Duodenal mucosa (tissue), 2 donors: ENCODE results near the gene FGG.

Source experiments
- H3K27ac ChIP-seq: one replicate; pipeline ENCODE4 v1.7.0; 2013; ENCODE audit warnings: low read depth, low read length
- H3K27me3 ChIP-seq, 2 donors: one replicate each; pipeline ENCODE4 v1.7.0; 2013; ENCODE audit warnings: low read length in 2 of 2, control low read depth in 1 of 2; ENCODE audit not compliant: insufficient read depth in 2 of 2, control insufficient read depth in 1 of 2
- H3K36me3 ChIP-seq, 2 donors: one replicate each; pipeline ENCODE4 v1.7.0; 2013; ENCODE audit warnings: low read length in 2 of 2, control low read depth in 1 of 2; ENCODE audit not compliant: insufficient read depth in 2 of 2, control insufficient read depth in 1 of 2
- H3K4me1 ChIP-seq, 2 donors: one replicate each; pipeline ENCODE4 v1.7.0; 2013; ENCODE audit warnings: low read length in 2 of 2, control low read depth in 1 of 2; ENCODE audit not compliant: insufficient read depth in 2 of 2, control insufficient read depth in 1 of 2
- H3K4me3 ChIP-seq, 2 donors: one replicate each; pipeline ENCODE4 v1.7.0; 2013; ENCODE audit warnings: low read length in 2 of 2, low read depth in 1 of 2
- H3K9ac ChIP-seq, 2 donors: one replicate each; pipeline ENCODE4 v1.7.0; 2013; ENCODE audit warnings: low read length in 2 of 2, low read depth in 1 of 2
- H3K9me3 ChIP-seq, 2 donors: one replicate each; pipeline ENCODE4 v1.7.0; 2013; ENCODE audit warnings: low read length in 2 of 2, control low read depth in 1 of 2; ENCODE audit not compliant: control insufficient read depth in 1 of 2

FGG gene

DNA sequence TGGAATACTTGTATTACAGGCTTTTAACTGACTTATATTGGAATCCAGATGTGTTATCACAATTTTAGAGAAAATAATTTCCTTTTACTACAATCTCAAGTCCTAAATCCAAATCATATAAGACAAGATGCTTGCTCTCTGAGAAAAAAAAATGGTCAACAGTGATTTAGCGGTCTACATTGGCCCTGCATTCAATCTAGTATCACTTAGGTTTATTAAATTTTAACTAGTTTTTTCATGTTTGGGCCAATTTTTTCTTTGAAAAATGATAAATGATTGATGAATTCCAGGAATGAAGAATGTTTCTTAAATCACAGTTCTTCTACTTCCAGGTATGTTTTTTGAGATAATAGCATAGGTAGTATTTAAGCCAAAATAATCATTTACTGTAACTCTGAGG is 2.8 kb upstream of the FGG start:
- H3K27ac ChIP-seq: no peak overlapping the region

DNA sequence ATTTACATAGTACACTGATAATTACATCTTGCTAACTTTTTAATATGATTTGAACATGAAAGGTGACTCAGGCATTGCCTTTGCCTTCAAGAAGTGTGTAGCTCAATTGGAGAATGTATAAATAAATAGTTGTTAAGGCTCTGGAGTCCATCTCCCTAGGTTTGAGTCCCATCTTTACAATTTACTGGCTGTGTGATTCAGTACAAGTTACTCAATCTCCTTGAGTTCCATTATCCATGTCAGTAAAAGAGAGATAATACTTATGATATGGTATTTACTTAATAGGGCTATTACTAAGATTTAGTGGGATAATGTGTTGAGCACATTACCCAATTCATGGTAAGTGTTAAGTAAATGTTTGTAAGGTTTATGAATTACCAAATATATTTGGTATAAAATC is 1.9 kb upstream of the FGG start:
- Histone ChIP-seq H3K4me3 (no peak overlapping the region), H3K36me3 (no peaks in the 10 kb centered on the region), H3K4me1 (peaks cover 0 to 18% of the 10 kb centered on the region in 2 donors), H3K27me3 (no peaks in the 10 kb centered on the region), H3K9ac (no peak overlapping the region), H3K27ac (no peak overlapping the region), H3K9me3 (no peaks in the 10 kb centered on the region)

More for the DNA sequence above, 2.8 kb upstream of the FGG start:
- Histone ChIP-seq H3K4me1 (peaks cover 0 to 18% of the 10 kb centered on the region in 2 donors), H3K9ac (no peak overlapping the region), H3K9me3 (no peaks in the 10 kb centered on the region), H3K27me3 (no peaks in the 10 kb centered on the region), H3K4me3 (no peak overlapping the region), H3K36me3 (no peaks in the 10 kb centered on the region)

DNA sequence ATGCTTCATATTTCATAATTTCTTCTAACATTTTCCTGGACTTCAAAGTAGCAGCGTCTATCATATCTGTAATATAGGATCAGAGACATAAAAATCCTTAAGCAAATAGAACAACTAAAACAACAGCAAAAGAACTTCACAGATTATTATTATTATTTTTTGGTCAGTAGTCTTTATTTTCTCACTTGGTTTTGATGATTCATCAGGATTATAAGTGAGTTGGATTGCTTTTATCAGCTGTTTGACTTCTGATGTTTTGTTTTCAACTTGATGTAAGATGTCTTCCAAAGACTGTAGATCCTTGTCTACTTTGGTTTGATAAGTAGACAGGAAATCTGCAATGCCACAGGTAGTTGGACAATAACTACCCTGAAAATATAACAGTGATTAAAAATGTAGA is 623 bp downstream of the FGG start:
- no peaks in the 10 kb centered on the region for H3K27me3 ChIP-seq
- no peak overlapping the region for H3K9ac ChIP-seq
- no peak overlapping the region for H3K27ac ChIP-seq
- H3K9me3 ChIP-seq: no peaks in the 10 kb centered on the region
- peaks cover 0 to 6% of the 10 kb centered on the region in 2 donors for H3K4me1 ChIP-seq
- H3K36me3 ChIP-seq: no peaks in the 10 kb centered on the region
- no peak overlapping the region for H3K4me3 ChIP-seq

DNA sequence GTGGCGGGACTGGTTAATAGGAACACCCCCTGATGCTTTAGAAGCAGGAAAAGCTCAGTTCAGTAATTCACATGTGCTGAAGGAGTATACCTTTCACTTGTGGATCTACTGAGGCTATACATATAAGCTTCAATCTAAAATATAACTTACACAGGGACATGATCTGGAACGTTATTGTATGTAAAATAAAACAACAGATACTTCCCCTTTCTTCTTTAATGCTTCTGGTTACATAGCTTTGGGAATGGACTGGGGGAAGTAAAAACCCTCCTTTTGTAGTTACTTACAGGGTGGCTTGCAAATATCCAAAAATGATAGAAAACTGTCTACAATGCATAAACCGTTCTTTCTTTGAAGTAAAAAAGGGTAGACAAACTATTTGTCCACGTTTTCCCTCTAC is 1.9 kb downstream of the FGG start:
- Histone ChIP-seq H3K9me3 (no peaks in the 10 kb centered on the region), H3K4me1 (no peaks in the 10 kb centered on the region), H3K27ac (no peak overlapping the region), H3K4me3 (no peak overlapping the region), H3K36me3 (no peaks in the 10 kb centered on the region), H3K9ac (no peak overlapping the region), H3K27me3 (no peaks in the 10 kb centered on the region)

DNA sequence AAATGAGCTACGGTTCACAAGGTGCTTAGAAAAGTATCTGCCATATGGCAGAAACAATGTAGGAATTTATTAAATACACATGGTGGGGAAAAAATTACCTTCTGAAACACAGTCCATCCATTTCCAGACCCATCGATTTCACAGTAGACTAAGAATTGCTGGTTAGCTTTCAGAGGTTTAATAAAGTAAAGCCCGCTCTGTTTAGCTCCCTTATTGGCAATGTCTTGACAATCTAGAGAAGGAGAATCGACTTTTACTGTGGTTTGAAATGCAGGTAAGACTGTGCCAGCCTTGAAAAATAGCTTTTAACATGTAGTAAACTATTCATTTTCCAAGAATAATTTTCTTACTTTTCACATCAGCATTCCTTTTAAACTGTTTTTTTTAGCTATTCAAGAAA is 2.9 kb downstream of the FGG start:
- no peak overlapping the region for H3K9ac ChIP-seq
- H3K4me1 ChIP-seq: no peaks in the 10 kb centered on the region
- no peak overlapping the region for H3K27ac ChIP-seq

DNA sequence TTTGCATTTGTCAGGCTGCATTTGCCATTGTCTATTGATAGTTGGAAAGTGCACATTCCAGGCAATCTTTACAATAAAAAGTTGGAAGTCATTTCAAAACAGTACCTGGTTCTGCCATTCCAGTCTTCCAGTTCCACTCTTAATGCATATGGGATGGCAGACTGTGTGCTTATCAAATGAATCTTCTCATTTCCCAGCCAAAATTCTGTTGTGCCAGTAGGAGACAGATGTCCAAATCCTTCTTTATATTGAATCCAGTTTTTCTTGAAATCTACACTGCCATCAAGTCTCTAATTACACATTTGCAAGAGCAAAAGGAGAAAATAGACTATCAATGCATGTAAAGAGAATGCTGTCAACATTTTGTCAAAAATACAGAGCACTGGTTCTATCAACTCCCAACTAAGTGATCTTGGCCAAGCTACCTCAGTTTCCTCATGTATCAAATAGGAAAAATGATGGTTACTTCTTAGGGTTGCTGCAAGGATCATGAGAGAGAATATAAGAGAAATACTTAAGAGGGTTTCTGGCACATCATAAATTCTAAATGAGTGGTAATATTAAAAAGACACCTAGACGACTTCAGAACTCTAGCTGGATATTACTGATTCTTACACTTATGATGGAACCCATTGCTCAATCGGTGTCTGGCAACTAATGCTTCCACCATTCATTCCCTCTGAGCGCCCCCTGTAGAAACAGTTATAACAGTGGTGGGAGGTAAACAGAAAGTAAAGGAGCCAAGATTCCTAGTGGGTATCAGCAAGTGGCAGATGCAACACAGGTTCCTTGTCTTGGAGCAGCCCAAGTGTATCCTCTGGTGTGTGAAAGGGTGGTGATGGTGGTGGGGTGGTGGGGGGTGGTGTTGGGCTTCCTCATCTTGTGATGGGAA is 3.8 kb downstream of the FGG start:
- Histone ChIP-seq H3K4me3 (no peak overlapping the region), H3K9ac (no peak overlapping the region), H3K27ac (no peak overlapping the region), H3K36me3 (no peaks in the 10 kb centered on the region), H3K4me1 (no peaks in the 10 kb centered on the region), H3K27me3 (no peaks in the 10 kb centered on the region), H3K9me3 (no peaks in the 10 kb centered on the region)

More for the DNA sequence above, 2.9 kb downstream of the FGG start:
- no peak overlapping the region for H3K4me3 ChIP-seq
- H3K36me3 ChIP-seq: no peaks in the 10 kb centered on the region
- no peaks in the 10 kb centered on the region for H3K9me3 ChIP-seq
- no peaks in the 10 kb centered on the region for H3K27me3 ChIP-seq

DNA sequence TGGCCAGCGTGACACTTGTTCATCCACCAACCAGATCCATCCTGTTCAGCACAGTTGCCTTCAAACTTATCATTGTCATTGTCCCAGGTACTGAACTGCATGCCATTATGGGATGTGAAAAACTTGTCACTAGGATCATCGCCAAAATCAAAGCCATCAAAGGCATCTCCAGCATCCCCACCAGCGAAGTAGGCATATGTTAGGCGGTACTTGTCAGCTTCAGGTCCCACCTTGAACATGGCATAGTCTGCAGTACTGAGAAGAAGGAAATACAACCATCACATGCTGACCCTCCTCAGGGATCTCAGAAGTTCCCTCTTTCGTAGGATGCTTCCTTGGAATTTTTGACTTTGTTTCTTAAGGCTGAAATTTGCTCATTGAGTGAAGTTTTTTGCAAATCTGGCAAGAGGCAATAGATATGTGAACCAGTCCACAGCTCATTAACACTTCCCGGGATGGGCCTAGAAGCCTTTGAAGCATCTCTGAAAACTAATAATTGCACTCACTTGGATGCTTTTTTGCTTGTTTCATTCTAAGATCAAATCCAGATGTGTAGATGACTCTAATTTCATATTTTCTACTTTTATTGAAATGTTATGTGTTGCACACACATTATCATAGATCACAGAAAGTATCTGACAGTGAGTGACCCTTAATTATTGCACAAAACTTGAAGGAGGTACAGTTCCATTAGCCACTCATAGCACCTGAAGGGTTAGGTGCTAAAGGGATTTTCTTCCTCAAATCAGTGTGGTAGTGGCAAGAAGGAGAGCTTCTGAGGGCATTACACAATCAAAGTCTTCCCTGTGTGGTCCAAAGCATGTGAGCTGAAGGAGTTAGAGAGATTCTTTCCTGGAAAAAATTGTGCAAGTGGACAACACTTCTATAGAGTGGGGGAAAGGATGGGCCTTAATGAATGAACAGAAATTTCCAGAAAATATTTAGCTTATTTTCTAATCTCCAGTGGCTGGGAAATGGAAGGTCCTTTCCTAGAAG is 5.4 kb downstream of the FGG start:
- H3K27ac ChIP-seq: no peak overlapping the region
- no peak overlapping the region for H3K4me3 ChIP-seq
- H3K9me3 ChIP-seq: no peaks in the 10 kb centered on the region
- H3K36me3 ChIP-seq: no peaks in the 10 kb centered on the region
- no peaks in the 10 kb centered on the region for H3K27me3 ChIP-seq
- no peak overlapping the region for H3K9ac ChIP-seq
- H3K4me1 ChIP-seq: no peaks in the 10 kb centered on the region

DNA sequence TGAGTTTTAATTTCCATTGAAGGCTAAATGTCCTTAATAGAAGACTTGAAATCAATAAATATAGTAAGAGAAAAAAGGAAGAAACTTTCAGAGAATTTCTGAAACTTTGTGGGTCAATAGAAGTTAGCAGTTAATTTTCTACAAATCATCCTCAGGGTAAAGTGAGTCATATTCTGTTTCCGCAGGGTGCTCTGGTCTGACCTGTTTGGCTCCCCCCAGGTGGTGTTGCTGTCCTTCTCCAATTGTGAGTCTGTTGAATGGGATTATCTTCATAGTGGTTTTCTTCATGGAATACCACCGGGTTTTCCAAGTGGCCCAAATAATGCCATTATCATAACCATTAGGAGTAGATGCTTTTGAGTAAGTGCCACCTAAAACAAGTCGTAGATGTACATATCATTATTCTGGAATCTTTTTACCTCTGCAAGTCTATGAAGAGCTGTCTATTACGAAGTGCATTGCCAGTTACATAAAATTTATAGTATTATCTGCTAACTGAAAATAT is 7.7 kb downstream of the FGG start:
- H3K36me3 ChIP-seq: no peaks in the 10 kb centered on the region
- no peaks in the 10 kb centered on the region for H3K4me1 ChIP-seq
- no peak overlapping the region for H3K4me3 ChIP-seq
- no peaks in the 10 kb centered on the region for H3K27me3 ChIP-seq
- H3K27ac ChIP-seq: no peak overlapping the region
- no peak overlapping the region for H3K9ac ChIP-seq
- no peaks in the 10 kb centered on the region for H3K9me3 ChIP-seq

DNA sequence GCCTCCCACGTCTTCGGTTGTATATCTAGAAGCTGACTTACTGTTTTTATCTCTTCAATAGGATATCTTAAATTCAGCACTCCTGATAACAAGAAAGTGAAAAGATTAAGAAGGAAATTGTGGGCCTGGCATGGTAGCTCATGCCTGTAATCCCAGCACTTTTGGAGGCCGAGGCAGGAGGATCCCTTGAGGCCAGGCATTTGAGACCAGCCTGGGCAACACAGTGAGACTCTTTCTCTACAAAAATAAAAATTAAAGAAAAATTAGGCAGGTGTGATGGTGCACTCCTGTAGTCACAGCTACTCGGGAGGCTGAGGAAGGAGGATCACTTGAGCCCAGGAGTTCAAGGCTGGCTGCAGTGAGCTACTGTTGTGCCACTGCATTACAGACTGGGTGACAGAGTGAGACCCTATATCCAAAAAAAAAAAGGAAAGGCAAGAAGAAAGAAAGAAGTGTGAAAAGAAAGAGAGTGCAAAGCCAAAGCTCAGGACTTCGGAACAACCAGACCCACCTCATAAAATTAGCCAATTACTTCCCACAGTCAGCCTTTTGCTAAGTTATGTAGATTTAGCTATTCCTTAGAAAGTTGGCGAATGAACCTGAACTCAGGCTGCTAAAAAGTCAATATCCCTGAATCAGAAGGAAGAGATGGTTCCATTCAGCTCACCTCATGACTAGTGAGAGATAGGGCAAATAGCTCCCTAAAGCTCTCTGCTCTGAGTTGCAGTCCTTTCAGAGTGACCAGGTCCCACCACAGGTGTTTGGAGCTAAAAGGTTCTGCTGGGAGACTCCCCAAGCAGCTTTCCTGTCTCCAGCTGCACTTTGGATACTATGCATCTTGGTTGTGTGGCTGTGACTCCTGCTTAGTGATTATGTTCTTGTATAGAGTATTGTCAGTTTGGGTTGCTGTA is 9.2 kb downstream of the FGG start:
- no peak overlapping the region for H3K4me3 ChIP-seq
- H3K36me3 ChIP-seq: no peaks in the 10 kb centered on the region
- no peak overlapping the region for H3K9ac ChIP-seq
- H3K9me3 ChIP-seq: no peaks in the 10 kb centered on the region
- H3K27ac ChIP-seq: no peak overlapping the region
- H3K4me1 ChIP-seq: no peaks in the 10 kb centered on the region
- H3K27me3 ChIP-seq: no peaks in the 10 kb centered on the region
